Measurements from ENCODE around the gene SCO1.

Gene SCO1

DNA sequence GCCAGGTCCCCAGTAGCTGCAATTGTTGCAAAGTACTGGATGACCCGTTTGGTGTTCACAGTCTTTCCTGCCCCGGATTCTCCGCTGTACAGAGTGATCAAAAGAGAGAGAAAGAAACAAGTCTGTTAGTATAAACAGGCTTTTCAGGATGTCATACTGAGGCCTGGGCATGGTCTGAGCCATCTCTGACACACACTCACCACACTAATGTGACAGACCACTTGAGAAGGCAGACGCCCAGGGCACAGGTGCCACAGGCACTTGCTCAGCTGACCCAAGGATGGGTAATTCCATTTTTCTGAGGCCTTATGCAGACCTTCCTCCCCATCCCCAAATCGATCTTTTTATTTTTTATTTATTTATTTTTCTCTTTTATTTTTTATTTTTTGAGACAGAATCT, 47.7 kb downstream of the SCO1 start:
- no peak for DNase-seq

DNA sequence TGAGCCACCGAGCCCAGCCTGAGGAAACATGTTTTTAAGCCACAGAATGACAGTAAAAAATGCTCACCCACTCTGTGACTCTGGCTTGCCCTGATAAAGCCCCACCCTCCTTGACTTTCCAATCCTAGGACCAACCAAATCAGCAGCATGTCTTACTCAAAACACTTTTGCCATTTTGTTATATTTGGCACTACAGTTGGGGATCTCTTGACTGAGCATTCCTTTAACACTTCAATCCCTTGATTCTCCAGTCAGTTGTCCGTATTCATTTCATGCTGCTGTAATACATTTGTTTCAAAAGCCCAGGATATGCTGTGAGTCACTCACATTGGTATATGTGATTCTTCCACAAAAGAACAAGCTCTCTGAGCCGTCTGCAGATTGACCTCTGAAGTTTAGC, 48.4 kb downstream of the SCO1 start:
- no peak for DNase-seq

GRCh38 chr17:10648381-10648780, 49.0 kb downstream of the SCO1 start:
- no peak for DNase-seq

DNA sequence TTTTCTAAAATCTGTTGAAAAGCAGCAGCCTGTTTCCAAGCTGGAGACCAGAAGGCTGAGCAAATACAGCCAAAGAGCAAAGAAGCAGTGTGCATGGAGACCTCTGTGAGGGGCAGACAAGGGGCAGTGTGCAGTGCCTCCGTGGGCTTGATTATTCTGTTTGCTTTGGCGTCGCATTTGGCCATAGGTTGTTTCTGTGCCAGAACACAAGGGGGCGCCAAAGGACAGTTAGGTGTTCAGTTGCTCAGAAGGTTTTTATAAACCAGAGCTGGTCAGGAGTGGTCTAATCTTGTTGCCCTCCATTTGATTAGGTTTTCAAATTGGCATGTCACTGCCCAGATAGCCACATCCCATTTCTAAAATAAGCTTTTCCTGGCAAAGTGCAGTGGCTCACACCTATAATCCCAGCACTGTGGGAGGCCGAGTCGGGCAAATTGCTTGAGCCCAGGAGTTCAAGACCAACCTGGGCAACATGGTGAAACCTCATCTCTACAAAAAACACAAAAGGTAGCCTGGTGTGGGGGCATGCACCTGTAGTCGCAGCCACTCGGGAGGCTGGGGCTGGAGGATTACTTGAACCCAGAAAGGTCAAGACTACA, 50.8 kb downstream of the SCO1 start:
- DNase-seq, result peak; percentile 44

DNA sequence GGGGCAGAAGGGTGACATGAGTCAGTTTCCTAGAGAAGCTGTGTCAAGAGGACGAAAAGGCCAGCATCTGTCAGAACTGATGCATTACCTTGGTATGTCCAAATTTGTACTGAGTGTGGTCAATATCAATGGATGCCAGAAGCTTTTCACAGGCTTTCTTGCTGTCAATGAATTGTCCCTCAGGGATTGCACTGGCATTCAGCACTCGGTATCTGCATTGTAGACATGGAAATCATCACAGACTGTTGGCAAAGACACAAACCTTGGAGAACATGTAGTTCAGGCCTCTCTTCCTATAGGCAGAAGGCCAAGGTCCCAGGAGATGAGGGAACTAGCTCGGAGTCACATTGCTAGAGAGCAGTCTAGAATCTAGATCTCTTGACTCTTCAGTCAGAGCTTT, 56.9 kb downstream of the SCO1 start:
- no peak for DNase-seq

- DNase-seq, result no peak
Measured at GRCh38 chr17:10638151-10638550, 59.2 kb downstream of the SCO1 start.

GRCh38 chr17:10635290-10635689, 62.0 kb downstream of the SCO1 start:
- no peak for DNase-seq

DNA sequence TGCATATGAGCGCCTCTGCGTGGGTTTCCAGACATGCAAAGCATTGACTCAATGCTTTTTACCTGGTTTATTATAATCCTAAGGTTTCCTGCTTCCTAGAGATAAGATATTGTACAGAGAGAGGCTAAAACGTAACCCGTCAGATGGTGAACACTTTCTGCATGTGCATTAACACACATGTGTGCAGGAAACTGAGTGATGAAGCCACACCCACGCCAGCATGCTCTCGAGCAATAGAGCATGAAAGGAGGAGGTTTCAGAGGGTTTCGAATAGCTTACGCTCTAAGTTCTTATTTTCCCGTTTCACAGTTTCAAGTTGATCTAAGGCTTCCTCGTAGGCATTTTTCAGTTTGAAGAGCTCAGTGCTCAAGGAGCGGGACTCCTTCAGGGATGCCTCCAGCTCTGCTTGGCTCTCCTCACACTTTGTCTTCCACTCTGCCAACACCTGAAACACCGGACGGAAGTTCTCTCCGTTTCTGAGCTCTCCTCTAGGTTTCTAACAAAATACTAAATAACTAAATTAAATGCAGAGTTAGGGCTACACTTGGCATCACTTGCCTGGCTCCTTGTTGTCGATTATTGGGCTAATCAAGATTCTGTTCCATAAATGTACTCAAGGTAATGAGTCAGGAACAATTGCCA, 63.5 kb downstream of the SCO1 start:
- DNase-seq, result no peak

GRCh38 chr17:10631701-10632100, 65.6 kb downstream of the SCO1 start:
- no peak for DNase-seq

GRCh38 chr17:10631048-10631700, 66.2 kb downstream of the SCO1 start:
- no peak for DNase-seq

- no peak for DNase-seq
Measured at GRCh38 chr17:10629706-10630105, 67.6 kb downstream of the SCO1 start.

DNA sequence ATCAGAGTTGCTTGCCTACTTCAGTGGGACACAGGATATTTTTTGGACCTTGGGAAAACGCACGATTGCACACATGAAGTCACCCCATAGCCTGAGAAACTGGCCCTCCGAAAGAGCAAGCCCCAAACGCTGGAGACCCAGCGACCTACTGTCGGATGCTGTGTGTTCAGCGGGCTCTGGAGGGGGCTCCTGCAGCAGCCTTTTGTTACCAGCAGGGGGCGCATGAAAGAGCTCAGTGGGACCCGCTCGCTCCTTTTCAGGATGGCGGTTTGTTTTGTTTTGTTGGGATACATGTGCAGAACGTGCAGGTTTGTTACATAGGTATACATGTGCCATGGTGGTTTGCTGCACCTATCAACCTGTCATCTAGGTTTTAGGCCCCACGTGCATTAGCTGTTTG, 68.6 kb downstream of the SCO1 start:
- DNase-seq, result no peak

- no peak for DNase-seq
Measured at GRCh38 chr17:10626390-10626789, 70.9 kb downstream of the SCO1 start.

GRCh38 chr17:10624969-10625368, 72.4 kb downstream of the SCO1 start:
- DNase-seq, result no peak

GRCh38 chr17:10623737-10624338, 73.5 kb downstream of the SCO1 start:
- DNase-seq, result no peak

DNA sequence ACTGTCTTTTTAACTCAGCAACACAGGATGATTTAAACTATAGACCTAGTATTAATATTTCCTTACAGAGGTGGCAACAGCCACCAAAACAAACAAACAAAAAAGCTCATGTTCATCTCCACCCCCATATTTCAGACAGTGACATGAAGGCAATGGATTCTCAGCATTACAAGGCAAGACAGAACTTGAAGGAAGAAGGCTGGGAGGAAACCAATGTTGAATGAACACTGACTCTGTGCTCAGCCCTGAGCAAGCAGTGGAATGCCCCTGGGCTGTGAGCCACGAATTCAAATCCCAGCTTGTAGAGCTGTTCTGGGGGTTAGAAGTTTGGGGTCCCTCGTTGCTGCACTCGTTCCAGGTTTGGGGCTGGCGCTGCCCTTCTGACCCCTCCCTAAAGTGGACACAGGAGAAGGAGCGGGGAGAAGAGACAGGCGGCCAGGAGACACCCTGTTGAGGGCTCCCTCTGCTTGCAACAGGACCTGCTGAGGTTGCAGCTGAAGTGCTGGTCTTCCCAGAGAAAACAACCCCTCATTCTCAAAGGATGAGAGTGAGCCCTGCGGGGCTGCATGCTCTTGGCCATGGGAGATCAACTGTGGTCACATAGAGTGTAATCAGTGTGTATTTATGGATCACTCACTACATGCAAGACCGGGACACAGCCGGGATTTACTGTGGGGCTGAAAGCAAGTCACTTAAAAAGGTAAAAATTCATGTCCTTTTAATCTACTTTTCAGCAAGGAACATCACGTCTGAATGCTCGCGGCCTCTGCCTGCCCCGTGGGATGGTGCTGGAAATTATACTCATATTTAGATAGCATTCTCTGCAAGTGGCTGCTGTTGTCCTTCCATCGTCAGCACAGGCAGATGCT, 74.5 kb downstream of the SCO1 start:
- no peak for DNase-seq

Data from NCI-H1694 treated with DMSO at 0.1 percent for 48 hours (cell line).